Measurements from ENCODE around the gene TBL2.

The TBL2 gene

DNA sequence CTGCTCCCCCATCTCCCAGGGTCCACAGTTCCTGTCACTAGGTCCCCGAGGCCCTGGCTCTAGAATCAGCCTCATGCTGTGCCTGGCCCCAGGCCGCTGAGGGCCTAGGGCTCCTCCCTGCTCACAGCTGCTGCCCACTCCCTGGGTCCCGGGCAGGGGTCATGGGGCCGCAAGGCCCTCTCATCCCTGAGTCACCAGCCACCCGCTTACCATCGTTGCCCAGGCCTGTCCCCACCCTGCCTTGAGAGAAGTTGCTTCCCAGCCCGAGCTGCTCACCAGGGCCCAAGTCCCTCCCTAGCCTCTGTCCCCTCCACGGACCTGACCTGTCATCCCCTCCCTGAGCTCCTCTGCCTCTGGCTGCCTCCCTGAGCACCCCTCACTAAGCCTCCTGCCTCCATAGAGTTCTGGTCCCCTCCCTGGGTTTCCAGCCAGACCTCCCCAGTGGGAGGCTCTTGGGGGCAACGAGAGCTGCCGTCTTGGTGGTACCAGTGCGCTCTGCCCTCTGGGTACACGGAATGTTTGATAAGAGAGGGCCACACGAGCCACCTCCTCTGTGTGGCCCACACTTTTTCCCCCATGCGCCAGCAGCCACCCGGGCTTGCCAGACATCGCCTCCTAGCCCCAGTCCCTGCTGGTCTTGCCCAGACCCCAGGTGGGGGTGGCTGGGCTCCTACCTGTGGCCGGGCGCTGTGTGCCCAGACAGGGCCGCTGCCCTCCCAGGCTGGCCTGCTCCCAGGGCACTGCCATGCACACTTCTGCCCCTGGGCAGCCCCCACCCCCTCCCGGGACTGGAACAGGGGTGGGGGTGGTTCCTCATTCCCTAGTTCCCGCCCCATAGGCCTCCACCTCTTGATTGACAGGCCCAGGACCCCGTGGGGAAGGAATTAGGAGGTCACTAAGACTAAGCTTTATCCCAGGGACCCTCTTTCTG lies 24.6 kb upstream of the TBL2 start:
- TF ChIP-seq ZNF274 (IDR thresholded peaks at IDR 0.05; ENCODE audit: low read depth, low read length) (no peak), SUZ12 (IDR thresholded peaks at IDR 0.05; ENCODE audit: extremely low read depth, insufficient read depth, insufficient read length) (no peak)
- no peak for DNase-seq (ENCODE audit: low read depth, low spot score)
- peak overlapping the region; percentile 26 for H3K9ac ChIP-seq (ENCODE audit: insufficient read length, low read depth)
- no peaks in the 10 kb centered on the region for H3K27me3 ChIP-seq (ENCODE audit: insufficient read depth, insufficient read length)
- H3K4me3 ChIP-seq (ENCODE audit: insufficient read length, low read depth) = no peak overlapping the region
- peaks cover 6% of the 10 kb centered on the region for H3K4me1 ChIP-seq (ENCODE audit: insufficient read depth, insufficient read length)
- H3K9me3 ChIP-seq (ENCODE audit: insufficient read depth, low read length) = no peaks in the 10 kb centered on the region
- no peaks in the 10 kb centered on the region for H3K36me3 ChIP-seq (ENCODE audit: insufficient read depth, insufficient read length, low read length)

DNA sequence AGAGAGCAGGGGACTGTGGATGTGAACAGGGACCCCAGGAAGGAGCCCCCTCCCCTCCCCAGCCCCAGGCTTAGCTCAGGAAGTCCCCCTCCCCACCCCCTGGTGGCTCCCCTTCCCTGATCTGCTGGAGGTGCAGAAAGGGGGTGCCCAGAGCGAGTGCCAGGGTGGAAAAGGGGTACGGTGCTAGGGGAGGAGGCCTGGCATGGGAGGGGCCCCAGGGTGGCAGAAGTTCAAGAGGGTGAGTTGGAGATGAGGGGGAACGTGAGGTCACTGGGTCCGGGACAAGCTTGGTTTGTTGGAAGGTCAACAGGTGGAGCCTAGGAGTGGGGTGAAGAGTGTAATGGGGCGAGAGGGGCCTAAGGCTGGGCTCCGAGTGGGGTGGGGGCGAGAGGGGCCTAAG lies 21.5 kb upstream of the TBL2 start:
- H3K9me3 ChIP-seq (ENCODE audit: insufficient read depth, low read length) = no peaks in the 10 kb centered on the region
- no peak overlapping the region for H3K9ac ChIP-seq (ENCODE audit: insufficient read length, low read depth)
- peaks cover 9% of the 10 kb centered on the region for H3K4me1 ChIP-seq (ENCODE audit: insufficient read depth, insufficient read length)
- H3K27me3 ChIP-seq (ENCODE audit: insufficient read depth, insufficient read length) = no peaks in the 10 kb centered on the region
- no peaks in the 10 kb centered on the region for H3K36me3 ChIP-seq (ENCODE audit: insufficient read depth, insufficient read length, low read length)
- no peak for DNase-seq (ENCODE audit: low read depth, low spot score)
- H3K4me3 ChIP-seq (ENCODE audit: insufficient read length, low read depth) = no peak overlapping the region
- TF ChIP-seq YY1 (IDR thresholded peaks at IDR 0.05; ENCODE audit: insufficient read depth, insufficient read length) = no peak
- no peak for TF ChIP-seq SUZ12 (IDR thresholded peaks at IDR 0.05; ENCODE audit: extremely low read depth, insufficient read depth, insufficient read length)
- TF ChIP-seq ZNF274 (IDR thresholded peaks at IDR 0.05; ENCODE audit: low read depth, low read length) = no peak

DNA sequence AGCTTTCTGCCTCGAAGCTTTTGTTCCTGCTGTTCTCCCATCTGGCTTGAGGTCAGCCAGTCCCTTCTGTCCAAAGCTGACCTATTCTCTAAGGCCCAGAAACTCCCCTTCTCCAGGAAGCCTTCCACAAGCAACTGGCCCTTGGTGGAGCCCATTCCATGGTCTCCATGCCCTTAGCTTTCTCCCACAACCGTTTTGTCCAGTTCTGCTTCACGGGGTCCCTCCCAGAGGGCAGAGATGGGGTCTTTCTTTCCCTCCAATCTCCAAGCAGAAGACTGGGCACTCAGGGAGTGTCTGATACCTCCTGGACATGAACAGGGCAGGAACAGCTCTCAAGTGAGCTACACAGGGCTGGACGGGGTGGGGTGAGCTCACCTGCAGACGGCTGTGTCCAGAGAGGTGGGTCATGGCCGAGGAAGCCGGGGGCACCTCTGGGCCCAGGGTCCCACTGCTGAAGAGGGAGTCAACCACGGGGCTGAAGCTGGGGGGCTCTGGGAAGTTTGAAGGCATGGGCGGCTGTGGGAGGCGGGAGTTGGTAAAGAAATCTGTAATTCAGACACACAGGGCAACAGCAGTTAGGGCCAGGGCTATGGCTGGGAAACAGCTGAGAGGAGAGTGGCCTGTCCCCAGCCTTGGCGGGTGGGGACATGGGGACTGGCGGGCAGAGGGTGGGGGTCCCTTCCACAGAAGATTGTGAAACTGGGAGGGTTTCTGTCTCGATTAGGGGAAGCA lies 20.9 kb upstream of the TBL2 start:
- no peaks in the 10 kb centered on the region for H3K27me3 ChIP-seq (ENCODE audit: insufficient read depth, insufficient read length)
- no peaks in the 10 kb centered on the region for H3K9me3 ChIP-seq (ENCODE audit: insufficient read depth, low read length)
- DNase-seq (ENCODE audit: low read depth, low spot score) = no peak
- no peak overlapping the region for H3K4me3 ChIP-seq (ENCODE audit: insufficient read length, low read depth)
- TF ChIP-seq ZNF274 (IDR thresholded peaks at IDR 0.05; ENCODE audit: low read depth, low read length) (no peak), SUZ12 (IDR thresholded peaks at IDR 0.05; ENCODE audit: extremely low read depth, insufficient read depth, insufficient read length) (no peak), YY1 (IDR thresholded peaks at IDR 0.05; ENCODE audit: insufficient read depth, insufficient read length) (no peak)
- H3K36me3 ChIP-seq (ENCODE audit: insufficient read depth, insufficient read length, low read length) = no peaks in the 10 kb centered on the region
- no peak overlapping the region for H3K9ac ChIP-seq (ENCODE audit: insufficient read length, low read depth)
- H3K4me1 ChIP-seq (ENCODE audit: insufficient read depth, insufficient read length) = peaks cover 9% of the 10 kb centered on the region

DNA sequence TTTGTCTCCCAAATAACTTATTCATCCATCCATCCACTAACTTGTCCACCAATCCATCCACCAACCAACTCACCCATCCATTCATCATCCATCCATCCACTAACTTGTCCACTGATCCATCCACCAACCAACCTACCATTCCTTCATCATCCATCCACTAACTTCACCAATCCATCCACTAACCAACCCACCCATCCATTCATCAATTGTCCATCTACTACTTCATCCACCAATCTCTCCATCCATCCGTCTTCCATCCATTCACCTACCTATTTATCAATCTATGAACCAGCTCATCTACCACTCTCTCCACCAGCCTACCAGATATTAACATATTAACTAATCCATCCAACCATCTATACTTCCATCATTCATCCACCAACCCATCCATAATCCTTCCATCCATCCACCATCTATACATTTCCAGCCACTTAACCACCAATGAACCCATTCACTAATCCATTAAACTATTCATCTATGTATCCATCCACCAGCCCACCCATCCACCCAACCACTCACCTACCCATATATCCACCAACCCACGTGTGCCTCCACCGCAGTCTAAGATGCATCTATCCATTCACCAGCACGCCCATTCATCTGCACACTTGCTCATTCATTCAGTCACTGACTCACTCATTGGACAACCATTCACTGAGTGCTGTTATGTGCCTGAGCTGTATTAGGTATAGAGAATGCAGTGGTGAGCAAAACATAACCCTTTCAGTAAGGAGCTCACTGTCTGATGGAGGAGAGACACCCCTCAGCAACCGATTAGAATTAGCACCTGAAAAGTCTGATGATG lies 19.8 kb upstream of the TBL2 start:
- no peak overlapping the region for H3K9ac ChIP-seq (ENCODE audit: insufficient read length, low read depth)
- no peak overlapping the region for H3K4me3 ChIP-seq (ENCODE audit: insufficient read length, low read depth)
- no peaks in the 10 kb centered on the region for H3K36me3 ChIP-seq (ENCODE audit: insufficient read depth, insufficient read length, low read length)
- no peaks in the 10 kb centered on the region for H3K9me3 ChIP-seq (ENCODE audit: insufficient read depth, low read length)
- H3K27me3 ChIP-seq (ENCODE audit: insufficient read depth, insufficient read length) = no peaks in the 10 kb centered on the region
- TF ChIP-seq SUZ12 (IDR thresholded peaks at IDR 0.05; ENCODE audit: extremely low read depth, insufficient read depth, insufficient read length) = no peak
- no peak for TF ChIP-seq ZNF274 (IDR thresholded peaks at IDR 0.05; ENCODE audit: low read depth, low read length)
- TF ChIP-seq YY1 (IDR thresholded peaks at IDR 0.05; ENCODE audit: insufficient read depth, insufficient read length) = no peak
- H3K4me1 ChIP-seq (ENCODE audit: insufficient read depth, insufficient read length) = peaks cover 7% of the 10 kb centered on the region
- no peak for DNase-seq (ENCODE audit: low read depth, low spot score)

DNA sequence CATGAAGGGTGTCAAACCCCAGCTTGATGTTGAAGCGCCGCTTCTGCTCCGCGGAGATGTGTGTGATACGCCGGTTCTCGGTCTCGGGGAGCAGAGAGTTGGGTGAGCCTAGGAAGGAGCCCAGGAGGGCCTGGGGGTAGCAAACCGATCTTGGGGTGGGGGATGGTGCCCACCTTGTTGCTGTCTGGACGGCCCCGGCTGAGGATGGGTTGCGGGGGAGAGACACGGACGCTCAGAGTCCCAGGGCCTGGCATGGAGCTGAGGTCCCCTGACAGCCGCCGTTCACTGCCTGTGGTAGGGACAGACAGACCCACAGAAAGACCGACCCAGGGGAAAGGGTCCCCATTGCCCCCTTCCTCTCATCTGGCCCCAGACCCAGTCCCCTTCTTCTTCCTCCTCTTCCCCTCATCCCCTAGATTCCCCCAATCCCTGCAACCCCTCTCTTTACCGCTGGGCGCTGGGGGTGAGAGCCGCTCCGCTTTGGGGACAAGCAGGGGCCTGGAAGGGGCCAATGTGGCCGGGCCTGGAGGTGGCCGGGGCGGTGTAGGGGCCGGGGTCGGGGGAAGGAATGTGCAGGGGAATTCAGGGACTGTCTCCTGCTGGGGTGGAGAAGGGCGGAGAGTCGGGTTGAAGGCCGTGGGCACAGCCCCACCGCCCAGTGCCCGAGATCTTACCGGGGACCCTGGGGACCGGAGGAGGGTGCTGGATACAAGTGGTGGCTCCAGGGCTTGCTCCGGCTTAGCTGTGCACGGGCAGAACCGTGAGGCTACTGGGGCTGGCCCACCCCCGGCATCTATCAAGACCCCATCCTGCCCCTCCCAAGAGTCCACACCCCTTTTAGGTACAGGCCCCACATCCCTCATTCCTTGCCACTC lies 18.0 kb upstream of the TBL2 start:
- Histone ChIP-seq H3K4me1 (ENCODE audit: insufficient read depth, insufficient read length) (peaks cover 3% of the 10 kb centered on the region), H3K9ac (ENCODE audit: insufficient read length, low read depth) (no peak overlapping the region), H3K4me3 (ENCODE audit: insufficient read length, low read depth) (no peak overlapping the region), H3K27me3 (ENCODE audit: insufficient read depth, insufficient read length) (no peaks in the 10 kb centered on the region), H3K36me3 (ENCODE audit: insufficient read depth, insufficient read length, low read length) (no peaks in the 10 kb centered on the region), H3K9me3 (ENCODE audit: insufficient read depth, low read length) (no peaks in the 10 kb centered on the region)
- DNase-seq (ENCODE audit: low read depth, low spot score) = no peak
- no peak for TF ChIP-seq ZNF274 (IDR thresholded peaks at IDR 0.05; ENCODE audit: low read depth, low read length)
- TF ChIP-seq SUZ12 (IDR thresholded peaks at IDR 0.05; ENCODE audit: extremely low read depth, insufficient read depth, insufficient read length) = no peak
- no peak for TF ChIP-seq YY1 (IDR thresholded peaks at IDR 0.05; ENCODE audit: insufficient read depth, insufficient read length)

DNA sequence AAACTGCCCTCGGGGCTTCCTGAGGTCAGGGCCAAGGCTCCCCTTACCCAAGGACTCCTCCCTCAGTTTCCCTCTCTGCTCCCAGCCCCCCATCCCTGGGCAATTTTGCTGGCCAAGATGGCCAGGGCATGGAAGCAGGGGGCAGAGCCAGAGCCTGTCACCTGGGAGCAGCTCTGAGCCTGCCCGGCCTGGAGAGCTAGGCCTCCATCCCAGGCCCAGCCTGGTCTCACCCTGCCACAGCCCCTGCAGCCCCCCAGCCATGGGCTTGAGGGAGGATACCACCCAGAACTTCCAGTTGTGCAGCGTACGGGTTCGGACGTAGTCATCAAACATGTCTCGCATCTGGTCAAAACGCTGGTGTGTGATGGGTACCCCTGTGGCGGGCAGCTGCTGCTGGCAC lies 17.0 kb upstream of the TBL2 start:
- H3K27me3 ChIP-seq (ENCODE audit: insufficient read depth, insufficient read length) = no peaks in the 10 kb centered on the region
- no peak overlapping the region for H3K9ac ChIP-seq (ENCODE audit: insufficient read length, low read depth)
- no peak overlapping the region for H3K4me3 ChIP-seq (ENCODE audit: insufficient read length, low read depth)
- no peaks in the 10 kb centered on the region for H3K9me3 ChIP-seq (ENCODE audit: insufficient read depth, low read length)
- DNase-seq (ENCODE audit: low read depth, low spot score) = no peak
- no peaks in the 10 kb centered on the region for H3K36me3 ChIP-seq (ENCODE audit: insufficient read depth, insufficient read length, low read length)
- TF ChIP-seq YY1 (IDR thresholded peaks at IDR 0.05; ENCODE audit: insufficient read depth, insufficient read length) (no peak), ZNF274 (IDR thresholded peaks at IDR 0.05; ENCODE audit: low read depth, low read length) (no peak), SUZ12 (IDR thresholded peaks at IDR 0.05; ENCODE audit: extremely low read depth, insufficient read depth, insufficient read length) (no peak)
- H3K4me1 ChIP-seq (ENCODE audit: insufficient read depth, insufficient read length) = peaks cover 3% of the 10 kb centered on the region
